GM21576 (cell line): ENCODE measurements around the gene ADIG.
"Not testable (repeated sequence)": the region's sequence is repeated elsewhere in the genome, so short reads cannot be mapped to it uniquely, and the experiment has no call there.

ENCODE experiments used
- ATAC-seq: cut with Tn5 transposase; IDR thresholded peaks from one replicate; pipeline ENCODE4 v1.9.1; 2021; ENCODE audit warnings: mild to moderate bottlenecking, moderate library complexity; ENCODE audit not compliant: unreplicated experiment

The ADIG gene

GRCh38 chr20:38569747-38570525, 11.1 kb upstream of the ADIG start:
- no peak for ATAC-seq

- no peak for ATAC-seq
Observed at GRCh38 chr20:38573413-38573812, 7.6 kb upstream of the ADIG start.

GRCh38 chr20:38579219-38579910, 1.6 kb upstream of the ADIG start:
- ATAC-seq = no peak

- ATAC-seq = no peak
Observed at GRCh38 chr20:38579921-38580320, 1.1 kb upstream of the ADIG start.

- ATAC-seq = no peak
Observed at GRCh38 chr20:38581830-38582358, 897 bp downstream of the ADIG start.

- no peak for ATAC-seq
Observed at GRCh38 chr20:38583306-38583705, 2.3 kb downstream of the ADIG start.

GRCh38 chr20:38584099-38584763, 3.2 kb downstream of the ADIG start:
- ATAC-seq = no peak

GRCh38 chr20:38585404-38586180, 4.6 kb downstream of the ADIG start:
- ATAC-seq = no peak

GRCh38 chr20:38586181-38586525, 5.2 kb downstream of the ADIG start:
- no peak for ATAC-seq

GRCh38 chr20:38588303-38588702, 7.3 kb downstream of the ADIG start:
- no peak for ATAC-seq

GRCh38 chr20:38589351-38589750, 8.4 kb downstream of the ADIG start:
- no peak for ATAC-seq

- no peak for ATAC-seq
Observed at GRCh38 chr20:38589967-38590675, 9.1 kb downstream of the ADIG start.

GRCh38 chr20:38590676-38591473, 9.9 kb downstream of the ADIG start:
- no peak for ATAC-seq

- no peak for ATAC-seq
Observed at GRCh38 chr20:38591474-38592410, 10.7 kb downstream of the ADIG start.

GRCh38 chr20:38592411-38592790, 11.4 kb downstream of the ADIG start:
- not testable (repeated sequence) for ATAC-seq

- ATAC-seq = not testable (repeated sequence)
Observed at GRCh38 chr20:38594281-38594680, 13.3 kb downstream of the ADIG start.

- not testable (repeated sequence) for ATAC-seq
Observed at GRCh38 chr20:38595886-38596285, 14.9 kb downstream of the ADIG start.

GRCh38 chr20:38599410-38599882, 18.4 kb downstream of the ADIG start:
- ATAC-seq = no peak
